ENCODE measurements around the gene WNT5A. TPM values are rescaled to one million over a fixed set of nuclear protein-coding genes. Genes with fewer than 3 reads are reported as not detected.

WNT5A gene
- total RNA-seq, 1 donor from 2014 or later, result 5.5 TPM

DNA sequence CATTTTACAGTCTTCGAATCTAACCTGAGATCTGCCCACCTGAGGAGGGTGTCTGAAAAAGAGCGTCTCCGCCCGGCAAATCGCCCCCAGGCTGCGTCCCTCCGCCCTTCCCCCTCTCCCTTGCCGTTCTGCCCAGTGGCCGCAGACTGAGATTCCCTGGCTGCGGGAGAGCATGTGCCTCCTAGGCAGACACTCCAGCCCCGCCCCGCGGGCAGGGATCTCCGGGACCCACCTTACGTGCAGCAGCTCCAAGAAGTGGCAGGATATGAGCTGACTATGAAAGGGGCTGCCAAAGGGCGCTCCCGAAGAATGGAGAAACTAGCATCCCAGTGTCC, 2.7 kb upstream of the WNT5A start:
- Mint-ChIP-seq H3K4me3 (ENCODE audit: low read depth) (peak overlapping the region; percentile 78), H3K27me3 (peaks cover 74% of the 10 kb centered on the region), H3K36me3 (ENCODE audit: insufficient read depth) (no peaks in the 10 kb centered on the region), H3K27ac (peak overlapping the region; percentile 1), H3K4me1 (ENCODE audit: low read depth) (peaks cover 21% of the 10 kb centered on the region), H3K9me3 (ENCODE audit: low read depth) (no peaks in the 10 kb centered on the region)
- TF ChIP-seq, protein P1, sequence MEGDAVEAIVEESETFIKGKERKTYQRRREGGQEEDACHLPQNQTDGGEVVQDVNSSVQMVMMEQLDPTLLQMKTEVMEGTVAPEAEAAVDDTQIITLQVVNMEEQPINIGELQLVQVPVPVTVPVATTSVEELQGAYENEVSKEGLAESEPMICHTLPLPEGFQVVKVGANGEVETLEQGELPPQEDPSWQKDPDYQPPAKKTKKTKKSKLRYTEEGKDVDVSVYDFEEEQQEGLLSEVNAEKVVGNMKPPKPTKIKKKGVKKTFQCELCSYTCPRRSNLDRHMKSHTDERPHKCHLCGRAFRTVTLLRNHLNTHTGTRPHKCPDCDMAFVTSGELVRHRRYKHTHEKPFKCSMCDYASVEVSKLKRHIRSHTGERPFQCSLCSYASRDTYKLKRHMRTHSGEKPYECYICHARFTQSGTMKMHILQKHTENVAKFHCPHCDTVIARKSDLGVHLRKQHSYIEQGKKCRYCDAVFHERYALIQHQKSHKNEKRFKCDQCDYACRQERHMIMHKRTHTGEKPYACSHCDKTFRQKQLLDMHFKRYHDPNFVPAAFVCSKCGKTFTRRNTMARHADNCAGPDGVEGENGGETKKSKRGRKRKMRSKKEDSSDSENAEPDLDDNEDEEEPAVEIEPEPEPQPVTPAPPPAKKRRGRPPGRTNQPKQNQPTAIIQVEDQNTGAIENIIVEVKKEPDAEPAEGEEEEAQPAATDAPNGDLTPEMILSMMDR (IDR thresholded peaks at IDR 0.05; ENCODE audit: unreplicated experiment), result no peak
- no peak for DNase-seq (ENCODE audit: low spot score, unreplicated experiment)

DNA sequence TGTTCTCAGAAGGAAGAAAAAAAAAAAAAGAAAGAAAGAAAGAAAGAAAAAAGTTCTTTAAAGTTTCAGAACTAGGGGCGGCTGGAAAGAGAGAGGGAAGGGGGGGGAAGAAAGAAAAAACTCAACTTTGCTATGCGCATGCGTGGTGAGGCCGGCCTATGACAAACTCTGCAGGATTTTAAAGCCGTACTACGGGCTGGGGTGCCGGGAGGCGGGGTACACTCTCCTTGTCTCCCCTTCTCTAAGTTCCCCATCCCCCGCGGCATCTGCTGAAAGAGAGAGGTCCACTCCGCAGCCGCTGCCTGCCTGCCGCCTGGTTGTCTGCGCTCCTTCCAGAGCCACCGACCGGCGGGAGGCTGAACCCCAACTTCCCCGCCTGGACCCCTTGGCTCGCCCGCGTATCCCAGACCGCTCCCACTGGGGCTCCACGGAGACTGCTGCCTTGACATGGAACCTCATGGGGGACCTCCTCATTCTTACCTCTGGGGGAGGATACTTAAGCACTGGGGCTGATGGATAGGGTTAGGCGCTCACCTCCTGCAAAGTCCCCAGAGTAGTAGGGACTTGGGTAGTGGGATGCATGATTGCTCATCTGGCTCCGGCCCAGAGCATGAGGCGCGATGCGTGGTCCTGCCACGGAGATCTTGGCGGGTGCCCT, 1.4 kb upstream of the WNT5A start:
- H3K9me3 Mint-ChIP-seq (ENCODE audit: low read depth), result no peaks in the 10 kb centered on the region
- H3K4me1 Mint-ChIP-seq (ENCODE audit: low read depth), result peaks cover 22% of the 10 kb centered on the region
- H3K36me3 Mint-ChIP-seq (ENCODE audit: insufficient read depth), result no peaks in the 10 kb centered on the region
- H3K27ac Mint-ChIP-seq, result no peak overlapping the region
- DNase-seq (ENCODE audit: low spot score, unreplicated experiment), result no peak
- peaks cover 84% of the 10 kb centered on the region for H3K27me3 Mint-ChIP-seq
- peak overlapping the region; percentile 78 for H3K4me3 Mint-ChIP-seq (ENCODE audit: low read depth)
- TF ChIP-seq, protein P1 (IDR thresholded peaks at IDR 0.05; ENCODE audit: unreplicated experiment), result no peak

DNA sequence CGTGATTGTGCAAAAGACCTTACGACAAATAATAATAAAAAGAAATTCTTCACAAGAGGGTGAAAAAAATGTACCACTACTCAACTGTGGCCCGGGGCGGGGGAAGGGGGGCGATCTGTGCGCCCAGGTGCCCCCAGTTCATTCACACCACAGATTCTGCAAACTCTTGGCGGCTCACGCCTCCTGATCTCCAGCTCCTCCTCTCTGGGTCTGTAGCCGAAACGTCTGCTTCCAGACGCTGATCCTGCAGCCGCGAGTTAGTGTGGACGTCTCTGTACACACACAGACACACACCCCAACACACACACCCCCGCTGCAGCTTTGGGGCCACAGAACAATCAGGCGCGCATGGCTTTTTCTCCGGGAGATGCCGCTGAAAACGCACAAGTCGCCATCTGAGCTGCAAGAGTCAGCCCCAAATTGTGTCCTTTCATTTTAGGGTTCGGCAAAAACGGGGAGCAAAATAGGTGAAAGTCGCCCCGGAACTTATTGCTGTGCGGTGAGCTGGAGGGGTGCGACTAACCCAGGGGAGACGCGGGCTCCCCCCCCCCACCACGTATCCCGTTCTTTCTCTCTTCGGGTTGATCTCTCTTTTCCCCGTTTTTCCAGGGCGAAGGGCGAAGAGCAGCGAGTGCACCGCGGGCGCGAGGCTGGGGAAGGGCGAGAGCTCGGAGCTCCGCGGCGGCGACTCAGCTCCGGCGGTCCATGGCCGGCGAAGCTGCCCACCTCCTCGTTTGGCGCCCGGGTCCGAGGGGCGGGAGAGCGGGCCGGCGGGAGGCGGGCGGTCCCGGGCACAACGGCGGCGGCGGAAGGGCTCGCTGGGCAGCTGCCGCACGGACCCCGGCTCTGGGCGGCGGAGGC, 505 bp upstream of the WNT5A start:
- Mint-ChIP-seq H3K27ac (peak overlapping the region; percentile 92), H3K27me3 (peaks cover 86% of the 10 kb centered on the region), H3K4me1 (ENCODE audit: low read depth) (peaks cover 28% of the 10 kb centered on the region), H3K9me3 (ENCODE audit: low read depth) (no peaks in the 10 kb centered on the region), H3K4me3 (ENCODE audit: low read depth) (peak overlapping the region; percentile 82), H3K36me3 (ENCODE audit: insufficient read depth) (no peaks in the 10 kb centered on the region)
- TF ChIP-seq, protein P1 (IDR thresholded peaks at IDR 0.05; ENCODE audit: unreplicated experiment), result no peak
- DNase-seq (ENCODE audit: low spot score, unreplicated experiment), result no peak

DNA sequence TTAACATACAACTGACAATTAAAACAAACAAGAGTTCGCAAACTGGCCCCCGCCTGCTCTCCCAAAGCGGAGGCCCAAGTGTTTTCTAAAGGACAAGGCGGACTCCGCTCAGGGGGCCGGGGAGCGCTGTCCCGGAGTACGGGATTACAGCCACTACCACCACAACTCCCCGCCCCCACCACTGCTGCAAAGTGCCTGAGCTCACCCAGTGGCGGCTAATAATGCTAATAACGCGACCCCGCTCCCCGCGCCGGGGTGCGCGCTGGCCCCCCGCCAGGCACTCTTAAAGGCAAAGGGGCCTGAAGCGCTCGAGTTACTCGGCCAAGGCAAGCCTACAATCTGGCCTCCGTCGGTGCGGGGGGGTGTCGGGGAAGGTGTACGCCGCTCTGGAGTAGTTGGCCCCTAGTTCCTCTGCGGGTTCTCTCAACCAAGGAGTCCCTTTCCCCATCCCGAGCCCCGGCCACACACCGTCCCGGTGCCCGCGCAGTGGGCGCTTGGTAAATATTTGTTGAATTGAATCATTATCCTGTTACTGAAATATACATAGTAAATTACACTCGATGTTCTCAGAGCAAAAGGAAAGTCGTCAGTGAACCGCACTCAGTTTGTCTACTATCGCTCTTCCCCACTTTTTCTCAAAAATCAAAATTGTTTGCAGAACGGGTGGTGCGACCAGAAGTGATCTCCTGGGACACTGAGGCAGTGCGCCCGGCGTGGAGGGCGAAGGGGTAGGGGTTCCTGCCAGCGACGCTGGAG, 827 bp downstream of the WNT5A start:
- no peaks in the 10 kb centered on the region for H3K36me3 Mint-ChIP-seq (ENCODE audit: insufficient read depth)
- no peaks in the 10 kb centered on the region for H3K9me3 Mint-ChIP-seq (ENCODE audit: low read depth)
- peaks cover 30% of the 10 kb centered on the region for H3K4me1 Mint-ChIP-seq (ENCODE audit: low read depth)
- TF ChIP-seq, protein P1 (IDR thresholded peaks at IDR 0.05; ENCODE audit: unreplicated experiment), result no peak
- H3K4me3 Mint-ChIP-seq (ENCODE audit: low read depth), result peak overlapping the region; percentile 82
- H3K27ac Mint-ChIP-seq, result peak overlapping the region; percentile 92
- no peak for DNase-seq (ENCODE audit: low spot score, unreplicated experiment)
- H3K27me3 Mint-ChIP-seq, result peaks cover 89% of the 10 kb centered on the region

Data from progenitor cell of endocrine pancreas (in vitro differentiated cells).